ENCODE data around the gene TMC4.

TMC4 gene

GRCh38 chr19:54160182-54160811 lies 12.7 kb downstream of the TMC4 start:
- peak overlapping the region; percentile 85 for H3K4me3 ChIP-seq (ENCODE audit: low read length)
- no peak for DNase-seq (ENCODE audit: low read depth, low spot score)

GRCh38 chr19:54159352-54160181 lies 13.4 kb downstream of the TMC4 start, which contains the start of gene LENG1:
LENG1 (minus strand) TSS chr19:54159721; CDS start chr19:54159695, 26 bp downstream.
- DNase-seq (ENCODE audit: low read depth, low spot score): peak; percentile 100

GRCh38 chr19:54158812-54159351 lies 14.1 kb downstream of the TMC4 start:
- no peak for DNase-seq (ENCODE audit: low read depth, low spot score)
- H3K4me3 ChIP-seq (ENCODE audit: low read length): peak overlapping the region; percentile 80

More at GRCh38 chr19:54159352-54160181, 13.4 kb downstream of the TMC4 start, which contains the start of gene LENG1:
- H3K4me3 ChIP-seq (ENCODE audit: low read length): peak within 1 kb of the TSS; percentile 85

GRCh38 chr19:54156953-54157352 lies 16.0 kb downstream of the TMC4 start:
- no peak overlapping the region for H3K4me3 ChIP-seq (ENCODE audit: low read length)
- DNase-seq (ENCODE audit: low read depth, low spot score): no peak

DNA sequence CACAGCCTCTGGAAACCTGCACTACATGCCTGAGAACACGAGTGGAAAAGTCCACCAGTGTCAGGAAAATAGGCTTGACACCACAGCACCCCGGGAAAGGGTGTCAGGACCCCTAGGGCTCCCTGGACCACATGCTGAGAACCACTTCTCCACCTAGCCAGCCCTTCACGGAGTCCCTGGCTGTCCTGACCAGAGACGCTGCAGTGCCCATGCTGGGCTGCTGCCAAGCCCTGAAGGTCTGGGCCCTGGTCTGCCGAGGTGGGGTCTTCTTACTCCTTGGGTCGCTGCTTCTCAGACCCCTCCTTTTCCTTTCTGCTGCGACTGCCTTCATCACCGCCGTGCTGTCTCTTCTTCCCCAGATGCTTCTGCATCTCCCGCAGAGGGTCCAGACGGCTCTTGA lies 16.5 kb downstream of the TMC4 start:
- no peak for DNase-seq (ENCODE audit: low read depth, low spot score)
- no peak overlapping the region for H3K4me3 ChIP-seq (ENCODE audit: low read length)

DNA sequence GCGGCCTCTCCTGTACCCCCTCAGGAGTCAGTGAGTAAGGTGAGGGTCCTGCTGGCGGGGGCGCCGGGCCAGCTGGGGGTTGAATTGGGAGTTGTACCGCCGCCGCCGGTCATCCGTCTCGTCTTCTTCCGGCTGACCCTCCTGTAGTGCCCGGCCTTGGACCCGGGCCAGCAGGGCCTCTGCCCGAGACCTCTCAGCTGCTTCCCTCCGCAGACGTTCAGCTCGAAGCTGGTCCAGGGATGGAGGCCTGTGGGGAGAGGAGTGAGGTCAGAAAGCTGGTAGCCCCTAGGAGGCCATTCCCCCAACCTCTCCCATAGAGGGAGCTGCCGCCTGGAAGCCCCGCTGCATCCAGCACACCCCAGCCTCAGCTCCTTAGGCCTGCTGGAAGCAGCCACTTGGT lies 17.3 kb downstream of the TMC4 start:
- no peak overlapping the region for H3K4me3 ChIP-seq (ENCODE audit: low read length)
- DNase-seq (ENCODE audit: low read depth, low spot score): no peak

DNA sequence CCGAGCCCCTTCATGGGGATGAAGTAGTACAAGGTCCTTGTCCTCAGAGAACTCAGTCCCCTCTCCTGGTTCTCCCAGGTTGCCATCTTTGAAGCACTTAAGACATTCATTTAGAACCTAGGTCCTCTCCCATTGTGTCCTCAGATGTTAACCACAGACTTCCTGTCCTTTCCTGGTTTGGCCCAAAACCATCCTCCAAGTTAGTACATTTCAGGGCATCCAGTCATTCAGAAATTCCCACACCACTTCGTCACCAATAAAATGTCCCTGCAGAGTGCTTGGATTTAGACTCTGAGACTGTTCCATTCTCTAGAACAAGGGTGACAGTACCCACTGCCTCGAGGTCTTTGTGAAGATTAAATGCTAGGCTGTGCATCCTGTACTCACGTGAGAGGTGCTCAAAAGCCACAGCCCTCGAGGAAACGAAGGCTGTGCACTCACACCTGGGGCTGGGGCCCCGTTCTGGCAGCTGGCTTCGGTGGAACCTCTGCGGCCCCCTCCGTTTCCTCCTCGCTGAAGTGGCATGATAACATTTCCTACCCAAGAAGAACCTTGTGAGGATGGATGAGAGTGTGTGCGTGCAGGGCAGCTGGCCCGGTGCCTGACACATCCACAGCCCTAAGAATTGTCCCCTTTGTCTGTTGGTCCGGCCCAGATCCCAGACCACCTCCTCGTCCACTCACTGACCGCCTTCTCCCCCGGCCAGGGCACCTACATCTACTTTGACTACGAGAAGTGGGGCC lies 18.2 kb downstream of the TMC4 start:
- peak; percentile 88 for DNase-seq (ENCODE audit: low read depth, low spot score)
- H3K4me3 ChIP-seq (ENCODE audit: low read length): no peak overlapping the region

DNA sequence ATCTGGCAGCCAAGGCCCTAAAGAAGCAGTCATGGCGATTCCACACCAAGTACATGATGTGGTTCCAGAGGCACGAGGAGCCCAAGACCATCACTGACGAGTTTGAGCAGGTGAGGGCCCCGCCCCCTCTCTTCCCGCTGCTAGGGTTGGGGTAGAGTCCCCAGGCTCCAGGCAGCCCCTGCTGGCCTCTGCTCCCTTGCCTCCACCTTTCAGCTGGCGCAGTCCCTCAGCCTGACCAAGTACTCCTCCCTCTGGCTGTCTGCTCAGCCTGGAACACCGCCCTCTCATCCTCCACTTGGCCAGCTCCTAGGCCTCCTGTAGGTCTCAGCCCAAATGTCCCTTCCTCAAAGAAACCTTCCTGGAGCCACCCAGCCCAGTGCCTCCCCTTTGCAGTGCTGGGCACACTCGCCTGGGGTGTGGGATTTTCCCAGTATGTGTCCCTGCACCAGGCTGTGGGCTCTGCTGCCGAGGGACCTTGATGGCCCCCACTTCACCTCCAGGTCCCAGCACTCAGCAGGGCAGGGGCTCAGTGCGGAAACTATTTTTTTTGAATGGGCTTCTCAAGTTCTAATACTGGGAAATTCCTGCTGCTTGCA lies 19.1 kb downstream of the TMC4 start:
- no peak overlapping the region for H3K4me3 ChIP-seq (ENCODE audit: low read length)
- no peak for DNase-seq (ENCODE audit: low read depth, low spot score)

DNA sequence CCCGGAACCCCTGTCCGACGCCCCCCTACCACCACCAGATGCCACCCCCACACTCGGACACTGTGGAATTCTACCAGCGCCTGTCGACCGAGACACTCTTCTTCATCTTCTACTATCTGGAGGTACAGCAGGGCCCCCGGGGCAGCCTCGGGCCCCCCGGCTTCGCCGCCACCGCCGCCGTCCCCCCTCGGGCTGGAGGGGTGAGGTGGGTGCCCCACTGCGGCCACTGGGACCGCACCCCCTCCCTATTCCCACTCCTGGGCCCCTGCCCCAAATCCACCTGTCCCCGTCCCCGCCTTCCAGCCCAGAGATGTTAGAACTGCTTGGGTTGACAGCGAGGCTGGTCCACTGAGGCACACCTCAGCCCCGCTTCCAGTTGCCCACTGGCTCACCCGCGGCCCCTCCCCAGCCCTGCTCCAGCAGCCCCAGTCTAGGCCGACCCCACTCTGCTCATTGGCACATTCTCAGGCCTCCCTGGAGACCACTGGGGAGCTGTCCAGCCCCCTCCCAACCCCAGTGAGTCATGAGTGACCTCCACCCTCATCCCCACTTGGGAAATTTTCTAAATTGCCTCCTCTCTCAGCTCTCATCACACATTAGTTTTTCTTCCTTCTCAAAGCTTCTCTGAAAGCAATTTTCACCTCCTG lies 20.0 kb downstream of the TMC4 start:
- DNase-seq (ENCODE audit: low read depth, low spot score): no peak

DNA sequence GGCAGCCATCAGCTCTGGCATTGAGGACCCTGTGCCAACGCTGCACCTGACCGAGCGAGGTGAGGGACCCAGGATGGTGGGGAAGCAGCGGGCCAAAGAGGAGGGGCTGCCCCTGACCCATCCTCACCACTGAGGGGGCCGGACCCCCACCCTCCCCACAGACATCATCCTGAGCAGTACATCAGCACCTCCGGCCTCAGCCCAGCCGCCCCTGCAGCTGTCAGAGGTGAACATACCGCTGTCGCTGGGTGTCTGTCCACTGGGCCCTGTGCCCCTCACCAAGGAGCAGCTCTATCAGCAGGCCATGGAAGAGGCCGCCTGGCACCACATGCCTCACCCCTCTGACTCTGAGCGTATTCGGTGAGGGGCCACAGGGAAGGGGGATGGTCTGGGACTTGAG lies 20.7 kb downstream of the TMC4 start:
- no peak for DNase-seq (ENCODE audit: low read depth, low spot score)
- no peak overlapping the region for H3K4me3 ChIP-seq (ENCODE audit: low read length)

More for the DNA sequence above, 20.0 kb downstream of the TMC4 start:
- H3K4me3 ChIP-seq (ENCODE audit: low read length): no peak overlapping the region

- no peak for DNase-seq (ENCODE audit: low read depth, low spot score)
- H3K4me3 ChIP-seq (ENCODE audit: low read length): no peak overlapping the region
Measured at GRCh38 chr19:54151362-54152035, 21.5 kb downstream of the TMC4 start.

- H3K4me3 ChIP-seq (ENCODE audit: low read length): no peak overlapping the region
- no peak for DNase-seq (ENCODE audit: low read depth, low spot score)
Measured at GRCh38 chr19:54149021-54149812, 23.7 kb downstream of the TMC4 start.

DNA sequence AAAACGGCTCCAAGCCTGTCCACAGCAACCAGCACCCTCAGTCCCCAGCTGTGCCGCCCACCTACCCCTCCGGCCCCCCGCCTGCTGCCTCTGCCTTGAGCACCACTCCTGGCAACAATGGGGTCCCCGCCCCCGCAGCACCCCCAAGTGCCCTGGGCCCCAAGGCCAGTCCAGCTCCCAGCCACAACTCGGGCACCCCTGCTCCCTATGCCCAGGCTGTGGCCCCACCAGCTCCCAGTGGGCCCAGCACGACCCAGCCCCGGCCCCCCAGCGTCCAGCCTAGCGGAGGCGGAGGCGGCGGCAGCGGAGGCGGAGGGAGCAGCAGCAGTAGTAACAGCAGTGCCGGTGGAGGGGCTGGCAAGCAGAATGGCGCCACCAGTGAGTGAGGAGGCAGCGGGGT lies 24.8 kb downstream of the TMC4 start:
- H3K4me3 ChIP-seq (ENCODE audit: low read length): no peak overlapping the region
- DNase-seq (ENCODE audit: low read depth, low spot score): no peak

- no peak for DNase-seq (ENCODE audit: low read depth, low spot score)
- H3K4me3 ChIP-seq (ENCODE audit: low read length): no peak overlapping the region
Measured at GRCh38 chr19:54147676-54148075, 25.3 kb downstream of the TMC4 start.

GRCh38 chr19:54145541-54146158 lies 27.3 kb downstream of the TMC4 start:
- no peak overlapping the region for H3K4me3 ChIP-seq (ENCODE audit: low read length)
- DNase-seq (ENCODE audit: low read depth, low spot score): no peak

DNA sequence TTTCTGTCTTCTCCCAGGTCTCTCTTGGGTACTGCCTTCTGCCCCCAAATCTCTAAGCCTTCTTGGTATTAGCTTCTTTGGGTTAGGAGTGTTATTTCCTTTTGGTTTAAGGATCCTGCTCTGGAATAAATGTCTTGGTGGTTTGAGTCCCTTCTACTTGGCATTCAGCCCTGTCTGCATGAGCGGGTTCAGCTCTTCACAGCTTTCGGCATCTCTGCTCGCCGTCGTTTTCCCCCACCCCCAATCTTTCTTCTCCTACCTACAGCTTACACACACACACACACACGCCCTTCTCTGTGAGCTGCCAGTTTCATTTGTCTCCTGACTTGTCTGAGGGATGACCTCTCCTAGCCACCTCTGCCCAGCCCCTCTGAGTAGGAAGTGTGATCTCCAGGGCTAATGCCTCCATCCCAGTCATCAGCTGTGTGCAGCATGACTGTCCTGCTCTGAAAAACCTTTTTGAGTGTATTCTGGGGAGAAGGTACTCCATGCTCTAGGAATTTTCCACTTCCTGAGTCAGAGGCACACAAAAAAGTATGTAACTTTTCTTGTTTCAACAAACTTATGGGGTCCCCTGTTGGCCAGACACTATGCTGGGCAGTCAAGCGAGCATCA lies 30.7 kb downstream of the TMC4 start:
- DNase-seq (ENCODE audit: low read depth, low spot score): no peak
- no peak overlapping the region for H3K4me3 ChIP-seq (ENCODE audit: low read length)

DNA sequence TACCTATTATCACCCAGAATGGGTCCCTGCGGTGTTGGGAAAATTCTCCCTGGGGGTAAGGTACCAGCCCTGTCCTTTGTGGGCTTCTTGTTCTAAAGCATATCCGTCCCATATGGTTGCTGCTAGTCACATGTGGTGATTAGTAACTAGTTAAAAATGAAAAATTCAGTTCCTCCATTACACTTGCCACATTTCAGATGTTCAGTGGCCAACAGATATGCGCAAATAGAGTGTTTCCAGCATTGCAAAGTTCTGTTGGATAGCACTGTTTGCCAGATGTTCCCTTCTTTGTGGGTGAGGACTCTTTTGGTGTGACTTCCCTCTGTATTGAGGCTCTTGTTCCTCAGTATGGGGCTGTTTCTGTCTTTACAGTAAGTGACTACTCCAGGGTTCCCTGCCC lies 31.6 kb downstream of the TMC4 start:
- H3K4me3 ChIP-seq (ENCODE audit: low read length): no peak overlapping the region
- DNase-seq (ENCODE audit: low read depth, low spot score): no peak

All from Jurkat, Clone E6-1 (cell line).